IPS DF 19.7 (cell line): ENCODE measurements around the gene MFAP5.
"Not testable (repeated sequence)": the region's sequence is repeated elsewhere in the genome, so short reads cannot be mapped to it uniquely, and the experiment has no call there.

ENCODE experiments used
- DNase-seq: peaks from one replicate; pipeline ENCODE4 v3.0.0-alpha.2; 2013; ENCODE audit warnings: low read depth, low spot score

Gene MFAP5

GRCh38 chr12:8629486-8630033, 33.1 kb downstream of the MFAP5 start:
- DNase-seq, result no peak

GRCh38 chr12:8628731-8629130, 33.9 kb downstream of the MFAP5 start:
- DNase-seq, result no peak

- DNase-seq, result not testable (repeated sequence)
Observed at GRCh38 chr12:8624750-8625149, 37.9 kb downstream of the MFAP5 start.

GRCh38 chr12:8622646-8623045, 40.0 kb downstream of the MFAP5 start:
- no peak for DNase-seq

GRCh38 chr12:8615206-8615605, 47.4 kb downstream of the MFAP5 start:
- DNase-seq, result no peak

- not testable (repeated sequence) for DNase-seq
Observed at GRCh38 chr12:8613881-8614280, 48.7 kb downstream of the MFAP5 start.

GRCh38 chr12:8612629-8613028, 50.0 kb downstream of the MFAP5 start, which contains the start of gene AICDA:
Gene AICDA, minus strand, starts transcription at chr12:8612859. Its CDS starts 92 bp downstream, at chr12:8612767.
- DNase-seq, result no peak

- DNase-seq, result no peak
Observed at GRCh38 chr12:8609061-8609570, 53.5 kb downstream of the MFAP5 start.

GRCh38 chr12:8606890-8607289, 55.7 kb downstream of the MFAP5 start:
- no peak for DNase-seq

GRCh38 chr12:8605057-8605456, 57.6 kb downstream of the MFAP5 start:
- DNase-seq, result no peak

- DNase-seq, result no peak
Observed at GRCh38 chr12:8603856-8604255, 58.8 kb downstream of the MFAP5 start.

GRCh38 chr12:8603286-8603685, 59.3 kb downstream of the MFAP5 start:
- DNase-seq, result no peak

- DNase-seq, result no peak
Observed at GRCh38 chr12:8596561-8596960, 66.1 kb downstream of the MFAP5 start.
